ENCODE results near the gene ST8SIA1.

GRCh38 chr12:22204391-22204790 lies 130.1 kb downstream of the ST8SIA1 start:
- TF ChIP-seq CTCF (conservative IDR thresholded peaks at IDR 0.05 in 1 of 2, IDR thresholded peaks at IDR 0.05 in 1 of 2; ENCODE audit: extremely low read depth in 1 of 2, insufficient read depth in 1 of 2, low read depth in 1 of 2, low read length in 2 of 2) (no peak), EZH2 (IDR thresholded peaks at IDR 0.05; ENCODE audit: borderline replicate concordance, low read length) (no peak)
